K562 (cell line): ENCODE data around the gene GJE1. TPM values are rescaled to one million over a fixed set of nuclear protein-coding genes. Genes with fewer than 3 reads are reported as not detected.

Experiments
- HNRNPK ChIP-seq: fragments of 200-400 bp; formaldehyde crosslinking; IDR thresholded peaks from one replicate; pipeline ENCODE4 v1.6.1; 2018; ENCODE audit warnings: mild to moderate bottlenecking, low read depth, low read length; ENCODE audit not compliant: poor library complexity, severe bottlenecking
- KLF1 ChIP-seq: fragments of 450-650 bp; IDR thresholded peaks from 2 replicates; pipeline ENCODE4 v1.6.1; 2016; ENCODE audit warnings: missing genetic modification characterization, missing compliant biosample characterization
- KLF16 ChIP-seq: IDR thresholded peaks from 2 replicates; pipeline ENCODE4 v1.6.1; 2016; ENCODE audit warnings: antibody characterized with exemption
- MEF2A ChIP-seq: IDR thresholded peaks from 2 replicates; pipeline ENCODE4 v1.6.1; 2011; ENCODE audit warnings: low read depth, mild to moderate bottlenecking, low read length, moderate library complexity; ENCODE audit not compliant: control insufficient read depth
- NCOA2 ChIP-seq, 2 experiments: fragments of 450-650 bp; IDR thresholded peaks; 2 replicates each; pipeline ENCODE4 v1.6.1; 2018; ENCODE audit warnings: mild to moderate bottlenecking in 2 of 2, moderate library complexity in 1 of 2; ENCODE audit not compliant: partially characterized antibody in 2 of 2
- NFE2L1 ChIP-seq: fragments of 450-650 bp; IDR thresholded peaks from 2 replicates; pipeline ENCODE4 v1.6.1; 2016; ENCODE audit warnings: missing genetic modification characterization, low read depth, mild to moderate bottlenecking, missing compliant biosample characterization, moderate library complexity, borderline replicate concordance
- SUPT5H ChIP-seq: fragments of 450-650 bp; IDR thresholded peaks from 2 replicates; pipeline ENCODE4 v1.6.1; 2016
- polyA plus RNA-seq, 8 experiments: library from polyadenylated mRNA; depleted of rRNA in 4 of 8; stranded (reverse) in 5 of 8; unstranded in 3 of 8; fragments of >200 nt; fragmentation: Nextera tagmentation in 2 of 8; fragmentation: Illumina TruSeq in 1 of 8; extraction: Ambion mirVana in 2 of 8; extraction: Trizol in 1 of 8; gene quantifications; 2 replicates each; pipeline versions ENCODE4 v1.2.1 to v1.2.3, GENCODE V29; 2011 to 2014; ENCODE audit warnings: inconsistent platforms in 1 of 8, missing spikeins in 1 of 8
- total RNA-seq, 7 experiments: library from RNA; depleted of rRNA in 6 of 7; stranded (reverse); fragments of >200 nt in 6 of 7; fragmentation: Illumina TruSeq in 2 of 7; extraction: Trizol in 2 of 7; gene quantifications; 2 replicates each; pipeline versions ENCODE4 v1.2.1 to v1.2.3, GENCODE V29; 2011 to 2021; ENCODE audit warnings: low replicate concordance in 1 of 7
- TF ChIP-seq, protein P1 (sequence below), 2 experiments: fragments of 450-650 bp; IDR thresholded peaks; 2 replicates each; pipeline ENCODE4 v1.6.1; 2016; ENCODE audit warnings: mild to moderate bottlenecking in 2 of 2, borderline replicate concordance in 1 of 2, low read depth in 1 of 2, moderate library complexity in 1 of 2
- TF ChIP-seq, protein P2 (sequence below): sonication (generic); formaldehyde crosslinking; IDR thresholded peaks from 2 replicates; pipeline ENCODE4 v1.8.1; 2023; ENCODE audit warnings: mild to moderate bottlenecking, missing genetic modification reagents
- TF ChIP-seq, protein P3 (sequence below): fragments of 450-650 bp; IDR thresholded peaks from 2 replicates; pipeline ENCODE4 v1.6.1; 2017; ENCODE audit warnings: antibody characterized with exemption, mild to moderate bottlenecking

Gene GJE1
- total and polyA plus RNA-seq, 9 of the 15 experiments (the other 6 are each of a cell fraction or from before 2014, with no cell fraction given), result not detected

DNA sequence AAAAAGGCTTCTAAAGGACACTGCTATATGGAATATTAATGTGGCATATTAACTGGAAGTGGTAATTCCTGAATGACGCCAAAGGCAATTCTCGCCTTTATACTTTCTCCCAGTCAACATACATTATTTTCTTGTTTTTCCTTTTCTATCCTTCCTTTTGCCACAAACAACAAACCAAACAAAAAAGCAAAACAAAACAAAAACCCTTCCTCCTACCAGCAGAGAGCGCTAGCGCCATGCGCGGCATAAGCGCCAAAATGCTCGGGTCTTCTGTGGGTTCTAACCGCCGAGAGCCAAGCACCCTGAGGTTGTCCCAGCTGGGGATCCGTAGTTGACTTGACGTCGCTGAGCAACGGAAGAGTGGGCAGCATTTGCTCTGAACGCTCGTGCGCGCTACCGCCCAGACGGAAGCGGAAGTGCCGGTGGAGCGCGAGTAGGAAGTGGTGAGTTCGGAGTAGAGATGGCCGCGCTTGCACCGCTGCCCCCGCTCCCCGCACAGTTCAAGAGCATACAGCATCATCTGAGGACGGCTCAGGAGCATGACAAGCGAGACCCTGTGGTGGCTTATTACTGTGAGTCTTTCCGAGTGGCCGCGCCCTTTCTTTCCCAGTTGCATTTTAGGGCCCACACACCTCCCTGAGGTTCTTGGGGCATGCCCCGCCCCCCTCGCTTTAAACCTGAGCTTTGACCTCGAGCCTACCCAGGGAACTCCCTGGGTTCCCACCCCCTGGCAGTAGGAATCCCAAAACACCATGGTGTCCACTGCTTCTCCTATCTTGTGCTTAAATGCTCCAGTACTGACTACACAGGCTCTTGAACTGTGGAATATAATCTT is 14.3 kb downstream of the GJE1 start, which contains the start of the genes NMBR and VTA1 (continued):
- TF ChIP-seq, protein P1, sequence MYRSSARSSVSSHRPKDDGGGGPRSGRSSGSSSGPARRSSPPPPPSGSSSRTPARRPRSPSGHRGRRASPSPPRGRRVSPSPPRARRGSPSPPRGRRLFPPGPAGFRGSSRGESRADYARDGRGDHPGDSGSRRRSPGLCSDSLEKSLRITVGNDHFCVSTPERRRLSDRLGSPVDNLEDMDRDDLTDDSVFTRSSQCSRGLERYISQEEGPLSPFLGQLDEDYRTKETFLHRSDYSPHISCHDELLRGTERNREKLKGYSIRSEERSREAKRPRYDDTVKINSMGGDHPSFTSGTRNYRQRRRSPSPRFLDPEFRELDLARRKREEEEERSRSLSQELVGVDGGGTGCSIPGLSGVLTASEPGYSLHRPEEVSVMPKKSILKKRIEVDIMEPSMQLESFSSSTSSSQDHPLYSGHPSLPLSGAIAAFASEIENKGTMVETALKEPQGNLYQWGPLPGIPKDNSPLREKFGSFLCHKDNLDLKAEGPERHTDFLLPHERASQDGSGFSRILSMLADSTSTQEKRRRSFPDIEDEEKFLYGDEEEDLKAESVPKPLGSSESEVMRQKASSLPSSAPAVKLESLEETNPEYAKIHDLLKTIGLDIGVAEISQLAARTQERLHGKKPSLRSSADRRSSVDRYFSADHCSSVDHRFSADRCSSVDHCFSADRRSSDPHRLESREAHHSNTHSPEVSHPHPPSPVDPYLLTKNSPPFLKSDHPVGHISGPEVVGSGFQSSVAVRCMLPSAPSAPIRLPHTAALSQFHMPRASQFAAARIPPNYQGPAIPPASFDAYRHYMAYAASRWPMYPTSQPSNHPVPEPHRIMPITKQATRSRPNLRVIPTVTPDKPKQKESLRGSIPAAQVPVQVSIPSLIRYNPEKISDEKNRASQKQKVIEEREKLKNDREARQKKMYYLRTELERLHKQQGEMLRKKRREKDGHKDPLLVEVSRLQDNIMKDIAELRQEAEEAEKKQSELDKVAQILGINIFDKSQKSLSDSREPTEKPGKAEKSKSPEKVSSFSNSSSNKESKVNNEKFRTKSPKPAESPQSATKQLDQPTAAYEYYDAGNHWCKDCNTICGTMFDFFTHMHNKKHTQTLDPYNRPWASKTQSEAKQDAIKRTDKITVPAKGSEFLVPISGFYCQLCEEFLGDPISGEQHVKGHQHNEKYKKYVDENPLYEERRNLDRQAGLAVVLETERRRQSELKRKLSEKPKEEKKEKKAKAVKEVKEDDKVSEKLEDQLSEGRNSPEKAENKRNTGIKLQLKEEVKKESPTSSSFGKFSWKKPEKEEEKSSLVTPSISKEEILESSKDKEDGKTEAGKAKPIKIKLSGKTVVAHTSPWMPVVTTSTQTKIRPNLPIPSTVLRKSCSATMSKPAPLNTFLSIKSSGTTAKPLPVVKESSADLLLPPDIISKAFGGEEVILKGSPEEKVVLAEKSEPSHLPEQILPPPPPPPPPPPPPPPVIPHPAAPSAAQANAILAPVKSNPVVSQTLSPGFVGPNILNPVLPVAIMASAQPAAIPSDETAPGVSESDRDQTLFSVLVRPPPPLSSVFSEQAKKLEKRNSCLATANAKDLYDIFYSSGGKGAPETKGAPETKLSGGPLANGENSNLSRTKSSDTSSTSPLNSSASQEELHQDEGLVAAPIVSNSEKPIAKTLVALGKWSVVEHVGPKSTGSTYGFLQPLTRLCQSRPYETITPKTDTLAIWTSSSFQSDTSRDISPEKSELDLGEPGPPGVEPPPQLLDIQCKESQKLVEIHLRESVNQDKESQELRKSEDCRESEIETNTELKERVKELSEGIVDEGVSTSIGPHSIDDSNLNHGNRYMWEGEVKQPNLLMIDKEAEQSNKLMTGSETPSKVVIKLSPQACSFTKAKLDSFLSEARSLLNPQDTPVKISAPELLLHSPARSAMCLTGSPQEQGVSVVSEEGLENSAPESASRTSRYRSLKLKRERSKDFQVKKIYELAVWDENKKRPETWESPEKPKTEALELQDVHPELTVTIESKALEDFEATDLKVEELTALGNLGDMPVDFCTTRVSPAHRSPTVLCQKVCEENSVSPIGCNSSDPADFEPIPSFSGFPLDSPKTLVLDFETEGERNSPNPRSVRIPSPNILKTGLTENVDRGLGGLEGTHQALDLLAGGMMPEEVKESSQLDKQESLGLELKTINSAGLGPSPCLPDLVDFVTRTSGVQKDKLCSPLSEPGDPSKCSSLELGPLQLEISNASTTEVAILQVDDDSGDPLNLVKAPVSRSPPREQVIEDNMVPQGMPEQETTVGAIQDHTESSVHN (IDR thresholded peaks at IDR 0.05; ENCODE audit: borderline replicate concordance in 1 of 2, low read depth in 1 of 2), result no peak
- TF ChIP-seq NCOA2 (IDR thresholded peaks at IDR 0.05; ENCODE audit: partially characterized antibody in 2 of 2), result peak in 1 of 2 experiments; percentile 23
- TF ChIP-seq, protein P2, sequence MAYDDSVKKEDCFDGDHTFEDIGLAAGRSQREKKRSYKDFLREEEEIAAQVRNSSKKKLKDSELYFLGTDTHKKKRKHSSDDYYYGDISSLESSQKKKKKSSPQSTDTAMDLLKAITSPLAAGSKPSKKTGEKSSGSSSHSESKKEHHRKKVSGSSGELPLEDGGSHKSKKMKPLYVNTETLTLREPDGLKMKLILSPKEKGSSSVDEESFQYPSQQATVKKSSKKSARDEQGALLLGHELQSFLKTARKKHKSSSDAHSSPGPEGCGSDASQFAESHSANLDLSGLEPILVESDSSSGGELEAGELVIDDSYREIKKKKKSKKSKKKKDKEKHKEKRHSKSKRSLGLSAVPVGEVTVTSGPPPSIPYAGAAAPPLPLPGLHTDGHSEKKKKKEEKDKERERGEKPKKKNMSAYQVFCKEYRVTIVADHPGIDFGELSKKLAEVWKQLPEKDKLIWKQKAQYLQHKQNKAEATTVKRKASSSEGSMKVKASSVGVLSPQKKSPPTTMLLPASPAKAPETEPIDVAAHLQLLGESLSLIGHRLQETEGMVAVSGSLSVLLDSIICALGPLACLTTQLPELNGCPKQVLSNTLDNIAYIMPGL (CRISPR knock-in tag), result no peak
- TF ChIP-seq NFE2L1 (tag), result no peak
- TF ChIP-seq, protein P3, sequence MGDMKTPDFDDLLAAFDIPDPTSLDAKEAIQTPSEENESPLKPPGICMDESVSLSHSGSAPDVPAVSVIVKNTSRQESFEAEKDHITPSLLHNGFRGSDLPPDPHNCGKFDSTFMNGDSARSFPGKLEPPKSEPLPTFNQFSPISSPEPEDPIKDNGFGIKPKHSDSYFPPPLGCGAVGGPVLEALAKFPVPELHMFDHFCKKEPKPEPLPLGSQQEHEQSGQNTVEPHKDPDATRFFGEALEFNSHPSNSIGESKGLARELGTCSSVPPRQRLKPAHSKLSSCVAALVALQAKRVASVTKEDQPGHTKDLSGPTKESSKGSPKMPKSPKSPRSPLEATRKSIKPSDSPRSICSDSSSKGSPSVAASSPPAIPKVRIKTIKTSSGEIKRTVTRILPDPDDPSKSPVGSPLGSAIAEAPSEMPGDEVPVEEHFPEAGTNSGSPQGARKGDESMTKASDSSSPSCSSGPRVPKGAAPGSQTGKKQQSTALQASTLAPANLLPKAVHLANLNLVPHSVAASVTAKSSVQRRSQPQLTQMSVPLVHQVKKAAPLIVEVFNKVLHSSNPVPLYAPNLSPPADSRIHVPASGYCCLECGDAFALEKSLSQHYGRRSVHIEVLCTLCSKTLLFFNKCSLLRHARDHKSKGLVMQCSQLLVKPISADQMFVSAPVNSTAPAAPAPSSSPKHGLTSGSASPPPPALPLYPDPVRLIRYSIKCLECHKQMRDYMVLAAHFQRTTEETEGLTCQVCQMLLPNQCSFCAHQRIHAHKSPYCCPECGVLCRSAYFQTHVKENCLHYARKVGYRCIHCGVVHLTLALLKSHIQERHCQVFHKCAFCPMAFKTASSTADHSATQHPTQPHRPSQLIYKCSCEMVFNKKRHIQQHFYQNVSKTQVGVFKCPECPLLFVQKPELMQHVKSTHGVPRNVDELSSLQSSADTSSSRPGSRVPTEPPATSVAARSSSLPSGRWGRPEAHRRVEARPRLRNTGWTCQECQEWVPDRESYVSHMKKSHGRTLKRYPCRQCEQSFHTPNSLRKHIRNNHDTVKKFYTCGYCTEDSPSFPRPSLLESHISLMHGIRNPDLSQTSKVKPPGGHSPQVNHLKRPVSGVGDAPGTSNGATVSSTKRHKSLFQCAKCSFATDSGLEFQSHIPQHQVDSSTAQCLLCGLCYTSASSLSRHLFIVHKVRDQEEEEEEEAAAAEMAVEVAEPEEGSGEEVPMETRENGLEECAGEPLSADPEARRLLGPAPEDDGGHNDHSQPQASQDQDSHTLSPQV, result 0 out of 2 replicates have a peak, but pooled peaks have one; percentile 50
- peak; percentile 93 for TF ChIP-seq KLF16
- no peak for TF ChIP-seq MEF2A
- no peak for TF ChIP-seq HNRNPK
- peak; percentile 39; the same call in 1 of the 2 replicates for TF ChIP-seq KLF1 (tag)
- TF ChIP-seq SUPT5H, result peak; percentile 93
